Measurements from ENCODE around the gene TBL3.

TBL3 gene

DNA sequence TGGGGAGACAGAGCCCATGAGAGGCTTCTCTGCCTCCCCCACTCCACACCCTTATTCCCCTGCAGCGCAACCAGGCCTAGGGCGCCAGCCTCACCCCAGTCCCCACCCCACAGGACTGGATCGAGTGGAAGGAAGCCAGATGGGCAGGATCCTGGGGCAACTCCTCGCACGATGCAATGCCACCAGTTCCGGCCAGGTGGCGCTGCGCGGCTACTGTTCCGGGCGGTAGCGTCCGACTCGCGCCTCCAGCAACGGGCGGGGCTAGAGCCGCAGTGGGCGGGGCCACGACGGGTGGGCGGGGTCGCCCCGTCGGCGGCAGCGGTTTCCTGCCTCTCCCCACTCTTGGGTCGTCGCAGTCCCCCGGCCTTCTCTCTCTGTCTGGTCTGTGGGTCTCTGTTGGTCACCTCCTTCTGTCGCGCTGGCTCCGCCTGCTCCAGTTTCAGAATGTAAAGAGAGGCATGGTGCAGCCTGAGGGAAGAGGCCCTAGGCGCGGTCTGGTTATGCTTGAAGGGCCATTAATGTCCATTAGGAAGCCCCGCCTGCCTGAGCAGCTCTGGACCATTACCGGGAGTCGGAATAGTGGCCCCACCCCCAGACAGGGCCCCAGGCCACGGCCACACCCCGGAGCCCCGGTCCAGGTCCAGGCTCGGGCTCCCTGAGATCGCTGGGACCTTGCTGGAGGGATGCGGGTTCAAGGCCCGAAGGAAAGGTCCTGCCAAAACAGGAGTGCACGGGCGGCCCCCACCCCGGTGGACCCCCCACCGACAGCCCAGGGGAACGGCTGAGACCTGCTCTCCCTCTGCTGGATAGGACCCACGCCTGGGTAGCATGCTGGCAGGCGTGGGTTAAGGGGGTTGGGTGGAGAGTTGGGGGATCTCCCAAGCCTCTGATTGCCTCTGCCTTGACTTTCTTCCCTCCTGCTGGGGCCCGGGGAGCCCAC is 51.5 kb downstream of the TBL3 start:
- no peak for DNase-seq (ENCODE audit: low read depth)
- peak overlapping the region; percentile 29 for H3K4me3 ChIP-seq (ENCODE audit: control insufficient read depth, low read depth, low read length)
- TF ChIP-seq, protein P1, sequence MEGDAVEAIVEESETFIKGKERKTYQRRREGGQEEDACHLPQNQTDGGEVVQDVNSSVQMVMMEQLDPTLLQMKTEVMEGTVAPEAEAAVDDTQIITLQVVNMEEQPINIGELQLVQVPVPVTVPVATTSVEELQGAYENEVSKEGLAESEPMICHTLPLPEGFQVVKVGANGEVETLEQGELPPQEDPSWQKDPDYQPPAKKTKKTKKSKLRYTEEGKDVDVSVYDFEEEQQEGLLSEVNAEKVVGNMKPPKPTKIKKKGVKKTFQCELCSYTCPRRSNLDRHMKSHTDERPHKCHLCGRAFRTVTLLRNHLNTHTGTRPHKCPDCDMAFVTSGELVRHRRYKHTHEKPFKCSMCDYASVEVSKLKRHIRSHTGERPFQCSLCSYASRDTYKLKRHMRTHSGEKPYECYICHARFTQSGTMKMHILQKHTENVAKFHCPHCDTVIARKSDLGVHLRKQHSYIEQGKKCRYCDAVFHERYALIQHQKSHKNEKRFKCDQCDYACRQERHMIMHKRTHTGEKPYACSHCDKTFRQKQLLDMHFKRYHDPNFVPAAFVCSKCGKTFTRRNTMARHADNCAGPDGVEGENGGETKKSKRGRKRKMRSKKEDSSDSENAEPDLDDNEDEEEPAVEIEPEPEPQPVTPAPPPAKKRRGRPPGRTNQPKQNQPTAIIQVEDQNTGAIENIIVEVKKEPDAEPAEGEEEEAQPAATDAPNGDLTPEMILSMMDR (IDR thresholded peaks at IDR 0.05; ENCODE audit: control insufficient read depth, insufficient read depth, low read depth, low read length, missing control alignments): peak; percentile 93

- no peak for DNase-seq (ENCODE audit: low read depth)
- no peak overlapping the region for H3K4me3 ChIP-seq (ENCODE audit: control insufficient read depth, low read depth, low read length)
- TF ChIP-seq, protein P1 (IDR thresholded peaks at IDR 0.05; ENCODE audit: control insufficient read depth, insufficient read depth, low read depth, low read length, missing control alignments): no peak
These were observed 52.2 kb downstream of the TBL3 start for GRCh38 chr16:2024032-2024420.

DNA sequence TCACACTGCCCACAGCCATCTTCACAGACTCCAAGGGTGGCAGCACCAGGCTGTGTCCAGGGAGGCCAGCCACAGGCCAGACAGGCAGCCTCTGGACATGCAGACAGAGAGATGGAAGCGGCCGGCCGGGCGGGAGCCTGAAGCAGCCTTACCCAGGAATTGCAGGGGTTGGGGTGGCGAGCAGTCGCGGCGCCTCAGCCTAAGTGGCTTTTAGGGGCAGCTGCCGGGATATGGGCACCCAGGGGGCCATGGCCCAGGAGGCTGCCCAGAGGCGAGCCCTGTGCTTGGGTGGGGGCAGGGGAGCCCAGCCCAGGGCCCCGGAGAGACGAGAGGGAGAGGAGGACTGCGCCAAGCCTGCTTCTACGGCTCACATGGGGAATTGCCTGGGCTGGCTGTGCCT is 53.4 kb downstream of the TBL3 start:
- no peak overlapping the region for H3K4me3 ChIP-seq (ENCODE audit: control insufficient read depth, low read depth, low read length)
- DNase-seq (ENCODE audit: low read depth): no peak
- TF ChIP-seq, protein P1 (IDR thresholded peaks at IDR 0.05; ENCODE audit: control insufficient read depth, insufficient read depth, low read depth, low read length, missing control alignments): no peak

DNA sequence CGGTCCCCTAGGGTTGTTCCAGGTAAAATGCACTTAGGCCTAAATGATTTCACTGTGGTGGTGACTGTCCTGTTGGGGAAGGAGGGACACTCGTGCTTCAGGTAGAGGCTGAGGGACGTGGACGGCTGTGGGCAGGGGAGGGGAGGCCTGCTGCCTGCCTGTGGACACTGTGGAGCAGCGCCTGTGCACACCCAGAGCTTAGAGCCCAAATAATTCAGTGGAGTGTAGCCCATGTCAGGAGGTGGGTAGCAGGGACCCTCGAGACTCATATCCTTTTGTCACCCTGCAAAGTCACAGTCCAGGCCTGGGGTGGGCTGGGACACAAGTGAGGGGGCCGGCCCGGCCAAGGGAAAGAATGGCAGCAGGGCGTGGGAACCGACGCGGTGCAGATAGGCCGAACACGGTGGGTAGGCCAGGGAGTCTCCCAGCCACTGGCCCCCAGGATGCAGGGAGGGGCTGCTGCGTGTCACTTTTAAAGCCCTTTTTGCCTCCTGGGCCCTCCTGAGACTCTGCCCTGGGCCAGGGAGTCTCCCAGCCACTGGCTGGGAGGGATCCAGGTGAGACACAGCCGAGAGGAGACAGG is 54.1 kb downstream of the TBL3 start:
- DNase-seq (ENCODE audit: low read depth): no peak
- no peak overlapping the region for H3K4me3 ChIP-seq (ENCODE audit: control insufficient read depth, low read depth, low read length)
- TF ChIP-seq, protein P1 (IDR thresholded peaks at IDR 0.05; ENCODE audit: control insufficient read depth, insufficient read depth, low read depth, low read length, missing control alignments): no peak

DNA sequence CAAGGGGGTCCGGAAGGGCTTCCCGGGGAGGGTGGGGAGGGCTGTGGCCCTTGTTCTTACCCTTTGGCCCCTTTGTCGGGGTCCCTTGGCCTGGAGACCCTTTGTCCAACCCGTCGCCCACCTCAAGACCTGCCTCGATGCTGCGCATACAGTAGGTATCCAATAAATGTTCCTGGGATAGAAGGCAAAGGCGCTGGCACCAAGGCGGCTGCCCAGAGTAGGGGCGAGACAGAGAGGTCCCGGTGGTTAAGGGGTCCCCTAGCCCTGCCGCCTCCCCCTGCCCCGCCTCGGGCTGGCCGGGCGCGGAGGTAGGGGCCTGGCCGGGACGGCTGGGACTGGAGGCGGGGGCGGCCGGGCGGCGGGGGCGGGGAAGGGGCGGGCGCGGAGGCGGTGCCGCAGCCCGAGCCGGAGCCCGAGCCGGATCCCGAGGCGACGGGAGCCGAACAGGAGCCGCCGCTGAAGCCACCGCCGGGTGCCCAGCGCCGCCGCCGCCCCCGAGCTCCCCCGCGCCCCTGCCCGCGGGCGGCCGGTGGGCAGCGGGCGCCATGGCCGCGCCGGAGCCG is 54.7 kb downstream of the TBL3 start, which contains the start of gene NHERF2:
Gene NHERF2 (plus strand): TSS at position 442 of the 563 bp plus-strand sequence. CDS start 104 bp downstream, at position 546.
- TF ChIP-seq, protein P1 (IDR thresholded peaks at IDR 0.05; ENCODE audit: control insufficient read depth, insufficient read depth, low read depth, low read length, missing control alignments): no peak
- no peak for DNase-seq (ENCODE audit: low read depth)
- peak within 1 kb of the TSS; percentile 76 for H3K4me3 ChIP-seq (ENCODE audit: control insufficient read depth, low read depth, low read length)

All from AG09309 (cell line).